A673 (cell line): Measurements from ENCODE around the gene CMBL. TPM values are rescaled to one million over a fixed set of nuclear protein-coding genes. Genes with fewer than 3 reads are reported as not detected.

ENCODE experiments used
- BruUV-seq: library from RNA; stranded (reverse); fragments of 400-500 nt; replicated peaks from 2 replicates; lab custom pipeline; 2021; lab: Mats Ljungman, UMichigan
- CTCF ChIA-PET: fragments of 300-600 bp; sonication (Branson Sonifier 250); formaldehyde crosslinking; loops from one replicate; lab custom pipeline; 2022; ENCODE audit warnings: antibody characterized with exemption; lab: Charles Lee
- POLR2A ChIA-PET: fragments of 300-600 bp; sonication (Branson Sonifier 250); formaldehyde crosslinking; loops from one replicate; lab custom pipeline; 2022; ENCODE audit warnings: antibody characterized with exemption; ENCODE audit not compliant: low non-redundant PET; lab: Charles Lee
- DNase-seq: peaks from one replicate; pipeline ENCODE4 v3.0.0-alpha.2; 2015; ENCODE audit warnings: low spot score
- H3K27ac ChIP-seq: fragments of 200-600 bp; sonication (generic); 2 replicates; pipeline ENCODE4 v1.5.1; 2016; ENCODE audit warnings: mixed run types, low read depth, mild to moderate bottlenecking, mixed read lengths, antibody characterized with exemption, low read length; ENCODE audit not compliant: poor library complexity, severe bottlenecking
- H3K27me3 ChIP-seq: fragments of 200-600 bp; sonication (generic); replicated peaks from 2 replicates; pipeline ENCODE4 v1.6.1; 2017; ENCODE audit warnings: mixed run types, low read depth, mild to moderate bottlenecking, mixed read lengths, antibody characterized with exemption, low read length; ENCODE audit not compliant: insufficient read depth, poor library complexity
- H3K36me3 ChIP-seq: fragments of 200-600 bp; sonication (generic); 2 replicates; pipeline ENCODE4 v1.6.1; 2016; ENCODE audit warnings: mixed run types, mild to moderate bottlenecking, mixed read lengths, antibody characterized with exemption, low read length; ENCODE audit not compliant: insufficient read depth, poor library complexity, severe bottlenecking
- H3K4me1 ChIP-seq: fragments of 200-600 bp; sonication (generic); 2 replicates; pipeline ENCODE4 v1.6.1; 2017; ENCODE audit warnings: mixed run types, mild to moderate bottlenecking, mixed read lengths, antibody characterized with exemption, low read length; ENCODE audit not compliant: insufficient read depth, poor library complexity, severe bottlenecking
- H3K4me3 ChIP-seq: fragments of 200-600 bp; sonication (generic); 2 replicates; pipeline ENCODE4 v1.5.1; 2016; ENCODE audit warnings: low read depth, mixed run types, mild to moderate bottlenecking, mixed read lengths, low read length; ENCODE audit not compliant: poor library complexity, severe bottlenecking
- H3K9me3 ChIP-seq: fragments of 200-600 bp; sonication (generic); 2 replicates; pipeline ENCODE4 v1.6.1; 2016; ENCODE audit warnings: mixed run types, low read depth, mild to moderate bottlenecking, mixed read lengths, antibody characterized with exemption, low read length; ENCODE audit not compliant: poor library complexity, severe bottlenecking
- CTCF ChIP-seq: fragments of 300-800, 200-600 bp; sonication (generic); conservative IDR thresholded peaks from 2 replicates; pipeline ENCODE4 v1.5.1; 2017; ENCODE audit warnings: low read depth, mild to moderate bottlenecking, antibody characterized with exemption, low read length, moderate library complexity, mixed read lengths
- EZH2 ChIP-seq: fragments of 200-600 bp; sonication (generic); IDR thresholded peaks from 2 replicates; pipeline ENCODE4 v1.6.1; 2017; ENCODE audit warnings: borderline replicate concordance, low read depth, mild to moderate bottlenecking, mixed read lengths, antibody characterized with exemption, low read length; ENCODE audit not compliant: poor library complexity, severe bottlenecking
- intact Hi-C: fragments of 100-400 bp; cut with micrococcal nuclease; formaldehyde crosslinking; loops from one replicate; pipeline ENCODE4 v1.10.0; 2022; ENCODE audit not compliant: unreplicated experiment
- total RNA-seq: library from RNA; stranded (reverse); gene quantifications from 2 replicates; pipeline ENCODE4 v1.2.3, GENCODE V29; 2021

CMBL gene
- total RNA-seq, 1 experiment from 2014 or later: 17.2 TPM

GRCh38 chr5:10300246-10300645, 7.5 kb downstream of the CMBL start:
- no peak for DNase-seq
- Histone ChIP-seq H3K27me3 (no peaks in the 10 kb centered on the region), H3K4me1 (no peaks in the 10 kb centered on the region), H3K36me3 (no peaks in the 10 kb centered on the region), H3K4me3 (no peak overlapping the region), H3K27ac (no peak overlapping the region), H3K9me3 (no peaks in the 10 kb centered on the region)
- intact Hi-C loops: no loop called here
- ChIA-PET POLR2A (no interaction called here), CTCF (interaction anchor here (1.4 kb wide), 1 partner anchor 16 kb away, joined by 4 read pairs; no protein-coding TSS in a partner anchor)
- TF ChIP-seq EZH2: no peak
- TF ChIP-seq CTCF: no peak
- BruUV-seq: no TSS peak

GRCh38 chr5:10297646-10298204, 10.0 kb downstream of the CMBL start:
- Histone ChIP-seq H3K27ac (no peak overlapping the region), H3K36me3 (no peaks in the 10 kb centered on the region), H3K4me3 (no peak overlapping the region), H3K27me3 (no peaks in the 10 kb centered on the region), H3K4me1 (no peaks in the 10 kb centered on the region), H3K9me3 (no peaks in the 10 kb centered on the region)
- TF ChIP-seq CTCF (no peak), EZH2 (no peak)
- POLR2A ChIA-PET: no interaction called here
- DNase-seq: no peak
- CTCF ChIA-PET: no interaction called here
- intact Hi-C loops: no loop called here
- no TSS peak for BruUV-seq

GRCh38 chr5:10295619-10296326, 11.9 kb downstream of the CMBL start:
- BruUV-seq: no TSS peak
- no peak for TF ChIP-seq EZH2
- no peak overlapping the region for H3K4me3 ChIP-seq
- H3K27ac ChIP-seq: no peak overlapping the region
- H3K27me3 ChIP-seq: no peaks in the 10 kb centered on the region
- H3K4me1 ChIP-seq: peaks cover 7% of the 10 kb centered on the region
- DNase-seq: no peak
- H3K36me3 ChIP-seq: no peaks in the 10 kb centered on the region
- intact Hi-C loops: no loop called here
- POLR2A ChIA-PET: no interaction called here
- CTCF ChIA-PET: no interaction called here
- H3K9me3 ChIP-seq: no peaks in the 10 kb centered on the region
